ENCODE results near the gene GIMAP6.

GRCh38 chr7:150660939-150661613, 28.9 kb upstream of the GIMAP6 start:
- TF ChIP-seq CTCF (IDR thresholded peaks at IDR 0.05), result no peak
- TF ChIP-seq POLR2A (IDR thresholded peaks at IDR 0.05), result no peak
- TF ChIP-seq POLR2AphosphoS5 (IDR thresholded peaks at IDR 0.05; ENCODE audit: insufficient read depth in 1 of 2, low read depth in 1 of 2), result no peak

Data from vagina (tissue), 2 donors.